K562 (cell line): ENCODE results near the gene EGF. TPM values are rescaled to one million over a fixed set of nuclear protein-coding genes. Genes with fewer than 3 reads are reported as not detected.

Experiments
- ATAC-seq: fragments of 200-7000 bp; cut with Tn5 transposase; 3 replicates; pipeline ENCODE4 v1.9.1; 2020; ENCODE audit warnings: moderate library complexity
- BruUV-seq: library from RNA; stranded (reverse); fragments of 400-500 nt; replicated peaks from 2 replicates; lab custom pipeline; 2021; lab: Mats Ljungman, UMichigan
- CTCF ChIA-PET: fragments of 300-600 bp; formaldehyde crosslinking; extraction: SDS; loops from one replicate; lab custom pipeline; 2021; ENCODE audit warnings: low intra/inter-chr PET ratio; lab: Yijun Ruan, JAX
- POLR2A ChIA-PET: fragments of 300-600, 350-650 bp; sonication (Branson Sonifier 250); formaldehyde crosslinking; extraction: SDS; loops from one replicate; lab custom pipeline; 2021; ENCODE audit warnings: antibody characterized with exemption, inconsistent platforms; lab: Yijun Ruan, JAX
- DNase-seq, 4 experiments: peaks; one replicate each; pipeline versions ENCODE4 v3.0.0 to v3.0.0-alpha.2; 2011 to 2018; ENCODE audit warnings: low spot score in 3 of 4, mixed read lengths in 3 of 4; ENCODE audit errors: extremely low read depth in 1 of 4
- FAIRE-seq: peaks from 2 replicates; lab custom pipeline; 2011; peaks lifted over from hg19 to GRCh38; lab: Jason Lieb, UNC
- H2AFZ ChIP-seq: 2 replicates; pipeline ENCODE4 v1.6.0; 2011; ENCODE audit warnings: low read depth, low read length, control low read depth, inconsistent platforms
- H3K27ac ChIP-seq: fragments of 200-600 bp; 3 replicates; pipeline ENCODE4 v1.8.0; 2011; ENCODE audit warnings: low read depth, mild to moderate bottlenecking, control low read depth, inconsistent platforms, low read length, moderate library complexity, mixed read lengths; ENCODE audit errors: extremely low read depth
- H3K27me3 ChIP-seq, 2 experiments: fragments of 300-600 bp in 1 of 2; 2 replicates in 1 of 2; 3 replicates in 1 of 2; pipeline versions ENCODE4 v1.6.0 to v1.8.0; 2011; ENCODE audit warnings: inconsistent platforms in 2 of 2, low read length in 2 of 2, mild to moderate bottlenecking in 1 of 2, mixed read lengths in 1 of 2, moderate library complexity in 1 of 2; ENCODE audit not compliant: control insufficient read depth in 2 of 2, insufficient read depth in 2 of 2
- H3K36me3 ChIP-seq: fragments of 300-600 bp; 3 replicates; pipeline ENCODE4 v1.8.0; 2011; ENCODE audit warnings: mild to moderate bottlenecking, low read length, inconsistent platforms; ENCODE audit not compliant: control insufficient read depth, insufficient read depth
- H3K4me1 ChIP-seq, 2 experiments: fragments of 200-600 bp in 1 of 2; replicated peaks in 1 of 2; 2 replicates in 1 of 2; 3 replicates in 1 of 2; pipeline versions ENCODE4 v1.5.1 to v1.8.0; 2011; ENCODE audit warnings: inconsistent platforms in 2 of 2, low read length in 2 of 2, mild to moderate bottlenecking in 1 of 2, mixed read lengths in 1 of 2, moderate library complexity in 1 of 2; ENCODE audit not compliant: control insufficient read depth in 2 of 2, insufficient read depth in 2 of 2
- H3K4me2 ChIP-seq: 2 replicates; pipeline ENCODE4 v1.6.1; 2011; ENCODE audit warnings: low read length, control low read depth, inconsistent platforms, mixed read lengths; ENCODE audit not compliant: insufficient read depth
- H3K4me3 ChIP-seq: fragments of 200-600 bp; sonication (generic), shearing (Covaris generic); 2 replicates; pipeline ENCODE4 v1.5.1; 2016; ENCODE audit warnings: control low read depth, inconsistent platforms
- H3K79me2 ChIP-seq: fragments of 200-600 bp; 3 replicates; pipeline ENCODE4 v1.8.0; 2011; ENCODE audit warnings: low read length, inconsistent platforms; ENCODE audit not compliant: control insufficient read depth, insufficient read depth
- H3K9ac ChIP-seq, 2 experiments: 2 replicates each; pipeline versions ENCODE4 v1.6.0 to v1.6.1; 2011; ENCODE audit warnings: low read depth in 2 of 2, low read length in 2 of 2, control low read depth in 1 of 2, inconsistent platforms in 1 of 2, mild to moderate bottlenecking in 1 of 2, mixed read lengths in 1 of 2; ENCODE audit not compliant: insufficient read depth in 1 of 2
- H3K9me1 ChIP-seq: one replicate; pipeline ENCODE4 v1.6.0; 2011; ENCODE audit warnings: inconsistent platforms, mild to moderate bottlenecking, low read length, moderate library complexity; ENCODE audit not compliant: control insufficient read depth, insufficient read depth
- H3K9me3 ChIP-seq: replicated peaks from 2 replicates; pipeline ENCODE4 v1.5.1; 2011; ENCODE audit warnings: low read depth, low read length, inconsistent platforms; ENCODE audit not compliant: control insufficient read depth, insufficient read depth
- H4K20me1 ChIP-seq: replicated peaks from 2 replicates; pipeline ENCODE4 v1.6.1; 2011; ENCODE audit warnings: low read length, inconsistent platforms, mixed read lengths; ENCODE audit not compliant: control insufficient read depth, insufficient read depth
- CAMTA2 ChIP-seq: fragments of 250-450 bp; sonication (Bioruptor Pico); conservative IDR thresholded peaks from 2 replicates; pipeline ENCODE4 v1.5.1; 2022
- EP400 ChIP-seq: fragments of 450-650 bp; IDR thresholded peaks from 2 replicates; pipeline ENCODE4 v1.6.1; 2017; ENCODE audit warnings: antibody characterized with exemption, mild to moderate bottlenecking, moderate library complexity
- ETS2 ChIP-seq: IDR thresholded peaks from 2 replicates; pipeline ENCODE4 v1.6.1; 2016; ENCODE audit warnings: borderline replicate concordance, missing genetic modification characterization, mild to moderate bottlenecking, moderate library complexity, missing compliant biosample characterization; ENCODE audit not compliant: poor library complexity, severe bottlenecking
- HNRNPK ChIP-seq: fragments of 200-400 bp; formaldehyde crosslinking; IDR thresholded peaks from one replicate; pipeline ENCODE4 v1.6.1; 2018; ENCODE audit warnings: mild to moderate bottlenecking, low read depth, low read length; ENCODE audit not compliant: poor library complexity, severe bottlenecking
- NR4A1 ChIP-seq, 2 experiments: fragments of 250-450 bp in 1 of 2; fragments of 450-650 bp in 1 of 2; sonication (Bioruptor Pico) in 1 of 2; IDR thresholded peaks; 2 replicates each; pipeline versions ENCODE4 v1.4.0 to v1.6.1; 2016 to 2020; ENCODE audit warnings: mild to moderate bottlenecking in 2 of 2, missing compliant biosample characterization in 1 of 2, missing genetic modification characterization in 1 of 2, moderate library complexity in 1 of 2
- TAF15 ChIP-seq: fragments of 200-400 bp; formaldehyde crosslinking; IDR thresholded peaks from 2 replicates; pipeline ENCODE4 v1.6.1; 2017; ENCODE audit warnings: mild to moderate bottlenecking, low read depth, low read length, moderate library complexity
- ZNF165 ChIP-seq: fragments of 250-450 bp; sonication (Bioruptor Pico); IDR thresholded peaks from 2 replicates; pipeline ENCODE4 v1.4.0; 2020; ENCODE audit warnings: borderline replicate concordance
- ZNF280A ChIP-seq: fragments of 450-650 bp; IDR thresholded peaks from 2 replicates; pipeline ENCODE4 v1.6.1; 2018; ENCODE audit warnings: mild to moderate bottlenecking, low read depth; ENCODE audit not compliant: partially characterized antibody
- WGBS: fragments of 100-300 bp; shearing (Covaris generic); methylation state at CpG from one replicate; pipeline ENCODE4 v1.1.6; 2016; ENCODE audit warnings: low coverage, mixed read lengths; ENCODE audit not compliant: insufficient coverage; ENCODE audit errors: missing lambda C conversion rate; 5-methylcytosine and 5-hydroxymethylcytosine counted together
- in situ Hi-C: fragments of 300-500 bp; cut with MboI; formaldehyde crosslinking; loops from 4 replicates; pipeline ENCODE4 v1.15.0; 2018; ENCODE audit warnings: inconsistent platforms, mixed read lengths
- intact Hi-C: fragments of 100-400 bp; cut with micrococcal nuclease; formaldehyde crosslinking; loops from 2 replicates; pipeline ENCODE4 v1.14.2; 2022
- polyA plus RNA-seq, 8 experiments: library from polyadenylated mRNA; depleted of rRNA in 4 of 8; stranded (reverse) in 5 of 8; unstranded in 3 of 8; fragments of >200 nt; fragmentation: Nextera tagmentation in 2 of 8; fragmentation: Illumina TruSeq in 1 of 8; extraction: Ambion mirVana in 2 of 8; extraction: Trizol in 1 of 8; gene quantifications; 2 replicates each; pipeline versions ENCODE4 v1.2.1 to v1.2.3, GENCODE V29; 2011 to 2014; ENCODE audit warnings: inconsistent platforms in 1 of 8, missing spikeins in 1 of 8
- total RNA-seq, 7 experiments: library from RNA; depleted of rRNA in 6 of 7; stranded (reverse); fragments of >200 nt in 6 of 7; fragmentation: Illumina TruSeq in 2 of 7; extraction: Trizol in 2 of 7; gene quantifications; 2 replicates each; pipeline versions ENCODE4 v1.2.1 to v1.2.3, GENCODE V29; 2011 to 2021; ENCODE audit warnings: low replicate concordance in 1 of 7
- TF ChIP-seq, protein P1 (sequence below): fragments of 250-450 bp; sonication (Bioruptor Pico); IDR thresholded peaks from 2 replicates; pipeline ENCODE4 v1.4.0; 2020; ENCODE audit warnings: mild to moderate bottlenecking
- TF ChIP-seq, protein P2 (sequence below): sonication (generic); formaldehyde crosslinking; IDR thresholded peaks from 2 replicates; pipeline ENCODE4 v1.8.0; 2022; ENCODE audit warnings: missing genetic modification reagents, mild to moderate bottlenecking, borderline replicate concordance

Gene EGF
- total and polyA plus RNA-seq, 9 of the 15 experiments (the other 6 are each of a cell fraction or from before 2014, with no cell fraction given): 0.32 to 3.1 (median 1.3) TPM

DNA sequence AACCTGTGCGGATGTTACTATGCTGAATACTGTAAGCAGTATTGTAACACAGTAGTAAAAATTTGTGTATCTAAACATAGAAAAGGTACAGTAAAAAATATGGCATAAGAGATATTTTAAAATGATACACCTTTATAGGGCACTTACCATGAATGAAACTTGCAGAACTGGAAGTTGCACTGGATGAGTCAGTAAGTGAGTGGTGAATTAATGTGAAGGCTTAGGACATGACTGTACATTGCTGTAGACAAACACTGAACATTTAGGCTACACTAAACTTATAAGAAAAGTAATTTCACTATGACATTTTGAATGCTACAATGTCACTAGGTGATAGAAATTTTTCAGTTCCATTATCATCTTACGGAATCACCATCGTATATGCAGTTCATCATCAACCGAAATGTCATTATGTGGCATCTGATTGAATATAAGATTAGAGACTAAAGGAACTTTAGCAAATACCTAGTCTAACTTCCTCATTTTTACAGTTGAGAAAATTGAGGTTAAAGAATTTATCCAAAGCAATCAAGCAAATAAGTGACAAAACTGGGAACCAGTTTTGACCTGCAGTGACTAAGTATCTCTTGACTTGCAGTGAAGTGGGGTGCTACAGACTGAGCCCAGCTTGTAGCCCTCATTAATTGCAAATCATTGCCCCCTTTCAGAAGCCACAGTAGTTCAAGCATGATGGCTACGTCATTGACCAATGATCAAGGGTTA lies 55.3 kb downstream of the EGF start:
- intact Hi-C loops: loop anchor here (10.0 kb wide), 1 partner anchor 313 kb away; no protein-coding TSS in a partner anchor
- H3K4me2 ChIP-seq: no peak overlapping the region
- TF ChIP-seq ZNF165 (CRISPR knock-in tag) (no peak), NR4A1 (CRISPR knock-in tag; IDR thresholded peaks at IDR 0.05) (no peak), NR4A1 (tag; IDR thresholded peaks at IDR 0.05) (no peak), HNRNPK (no peak), ZNF280A (no peak), EP400 (no peak), CAMTA2 (CRISPR knock-in tag) (no peak), ETS2 (tag) (no peak), TAF15 (no peak)
- TF ChIP-seq, protein P1, sequence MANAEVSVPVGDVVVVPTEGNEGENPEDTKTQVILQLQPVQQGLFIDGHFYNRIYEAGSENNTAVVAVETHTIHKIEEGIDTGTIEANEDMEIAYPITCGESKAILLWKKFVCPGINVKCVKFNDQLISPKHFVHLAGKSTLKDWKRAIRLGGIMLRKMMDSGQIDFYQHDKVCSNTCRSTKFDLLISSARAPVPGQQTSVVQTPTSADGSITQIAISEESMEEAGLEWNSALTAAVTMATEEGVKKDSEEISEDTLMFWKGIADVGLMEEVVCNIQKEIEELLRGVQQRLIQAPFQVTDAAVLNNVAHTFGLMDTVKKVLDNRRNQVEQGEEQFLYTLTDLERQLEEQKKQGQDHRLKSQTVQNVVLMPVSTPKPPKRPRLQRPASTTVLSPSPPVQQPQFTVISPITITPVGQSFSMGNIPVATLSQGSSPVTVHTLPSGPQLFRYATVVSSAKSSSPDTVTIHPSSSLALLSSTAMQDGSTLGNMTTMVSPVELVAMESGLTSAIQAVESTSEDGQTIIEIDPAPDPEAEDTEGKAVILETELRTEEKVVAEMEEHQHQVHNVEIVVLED (CRISPR knock-in tag): no peak
- TF ChIP-seq, protein P2, sequence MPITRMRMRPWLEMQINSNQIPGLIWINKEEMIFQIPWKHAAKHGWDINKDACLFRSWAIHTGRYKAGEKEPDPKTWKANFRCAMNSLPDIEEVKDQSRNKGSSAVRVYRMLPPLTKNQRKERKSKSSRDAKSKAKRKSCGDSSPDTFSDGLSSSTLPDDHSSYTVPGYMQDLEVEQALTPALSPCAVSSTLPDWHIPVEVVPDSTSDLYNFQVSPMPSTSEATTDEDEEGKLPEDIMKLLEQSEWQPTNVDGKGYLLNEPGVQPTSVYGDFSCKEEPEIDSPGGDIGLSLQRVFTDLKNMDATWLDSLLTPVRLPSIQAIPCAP (CRISPR knock-in tag): no peak
- TF ChIP-seq, all 486 proteins: peak for 0
- H3K9ac ChIP-seq: no peak overlapping the region
- WGBS: 41% methylated on average over 5 of the region's 5 CpGs
- H2AFZ ChIP-seq: no peak overlapping the region
- H3K27ac ChIP-seq: no peak overlapping the region
- in situ Hi-C loops: no loop called here
- no peaks in the 10 kb centered on the region; a peak in 1 of 5 replicates for H3K27me3 ChIP-seq
- H3K4me3 ChIP-seq: no peak overlapping the region
- BruUV-seq: no TSS peak
- DNase-seq (no peak), FAIRE-seq (no peak), ATAC-seq (no peak)
- H3K9me1 ChIP-seq: no peaks in the 10 kb centered on the region
- CTCF ChIA-PET: no interaction called here
- H3K9me3 ChIP-seq: no peaks in the 10 kb centered on the region
- H3K36me3 ChIP-seq: no peaks in the 10 kb centered on the region
- H4K20me1 ChIP-seq: no peaks in the 10 kb centered on the region
- H3K79me2 ChIP-seq: no peaks in the 10 kb centered on the region
- H3K4me1 ChIP-seq: no peaks in the 10 kb centered on the region; a peak in 2 of 5 replicates
- POLR2A ChIA-PET: interaction anchor here (0.6 kb wide), 1 partner anchor 10 kb away, joined by 3 read pairs; no protein-coding TSS in a partner anchor
